ENCODE results near the gene FSD1L. TPM values are rescaled to one million over a fixed set of nuclear protein-coding genes. Genes with fewer than 3 reads are reported as not detected.

FSD1L gene
- total and polyA plus RNA-seq, 10 donors = 0.70 to 5.8 (median 4.3) TPM

DNA sequence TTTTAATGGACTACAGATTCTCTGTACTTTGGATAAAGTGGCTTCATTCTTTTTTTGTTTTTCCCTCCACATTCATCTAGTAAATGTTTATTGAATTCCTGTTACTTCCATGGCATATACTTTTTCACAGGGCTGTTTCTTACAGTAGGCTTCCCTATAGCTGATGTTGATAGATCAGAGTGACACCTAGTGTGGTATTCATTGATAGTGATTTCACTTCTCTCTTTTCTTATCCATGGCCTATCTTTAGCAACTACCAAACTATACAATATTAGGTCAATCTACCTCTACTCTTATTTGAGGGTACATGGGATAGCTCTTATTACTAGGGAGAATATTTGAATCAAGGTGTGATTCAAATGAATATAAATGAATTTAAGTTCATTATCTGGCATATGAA lies 35.8 kb downstream of the FSD1L start:
- Histone ChIP-seq H3K9me3 (no peaks in the 10 kb centered on the region), H3K4me1 (no peaks in the 10 kb centered on the region), H3K4me3 (no peak overlapping the region), H3K36me3 (no peaks in the 10 kb centered on the region), H3K27me3 (replicated peaks in 1 of 7) (no peaks in the 10 kb centered on the region), H3K27ac (no peak overlapping the region)
- DNase-seq = no peak
- TF ChIP-seq POLR2A (IDR thresholded peaks at IDR 0.05) = no peak
- TF ChIP-seq POLR2AphosphoS5 (IDR thresholded peaks at IDR 0.05) = no peak
- TF ChIP-seq, protein P1, sequence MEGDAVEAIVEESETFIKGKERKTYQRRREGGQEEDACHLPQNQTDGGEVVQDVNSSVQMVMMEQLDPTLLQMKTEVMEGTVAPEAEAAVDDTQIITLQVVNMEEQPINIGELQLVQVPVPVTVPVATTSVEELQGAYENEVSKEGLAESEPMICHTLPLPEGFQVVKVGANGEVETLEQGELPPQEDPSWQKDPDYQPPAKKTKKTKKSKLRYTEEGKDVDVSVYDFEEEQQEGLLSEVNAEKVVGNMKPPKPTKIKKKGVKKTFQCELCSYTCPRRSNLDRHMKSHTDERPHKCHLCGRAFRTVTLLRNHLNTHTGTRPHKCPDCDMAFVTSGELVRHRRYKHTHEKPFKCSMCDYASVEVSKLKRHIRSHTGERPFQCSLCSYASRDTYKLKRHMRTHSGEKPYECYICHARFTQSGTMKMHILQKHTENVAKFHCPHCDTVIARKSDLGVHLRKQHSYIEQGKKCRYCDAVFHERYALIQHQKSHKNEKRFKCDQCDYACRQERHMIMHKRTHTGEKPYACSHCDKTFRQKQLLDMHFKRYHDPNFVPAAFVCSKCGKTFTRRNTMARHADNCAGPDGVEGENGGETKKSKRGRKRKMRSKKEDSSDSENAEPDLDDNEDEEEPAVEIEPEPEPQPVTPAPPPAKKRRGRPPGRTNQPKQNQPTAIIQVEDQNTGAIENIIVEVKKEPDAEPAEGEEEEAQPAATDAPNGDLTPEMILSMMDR (IDR thresholded peaks at IDR 0.05 in 8 of 11, conservative IDR thresholded peaks at IDR 0.05 in 3 of 11) = no peak
- intact Hi-C loops (cut with DNase I; ENCODE audit: low total_unique reads) = no loop called here

DNA sequence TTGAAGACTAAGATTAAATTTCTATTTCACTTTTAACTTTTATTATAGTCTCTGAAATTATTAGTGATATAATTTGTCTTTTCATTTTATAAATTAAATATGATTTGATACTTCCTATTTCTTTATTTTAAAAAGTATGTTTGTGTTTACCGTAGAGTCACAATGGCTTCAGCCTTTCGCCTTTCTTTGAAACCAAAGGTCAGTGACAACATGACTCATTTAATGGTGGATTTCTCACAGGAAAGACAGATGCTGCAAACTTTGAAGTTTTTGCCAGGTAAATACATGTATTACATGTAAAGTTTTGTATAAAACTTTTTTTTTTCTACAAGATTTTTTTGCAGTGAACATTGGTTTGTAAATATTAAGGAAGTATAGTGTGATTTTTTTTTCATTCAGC lies 36.4 kb downstream of the FSD1L start:
- DNase-seq = no peak
- H3K27me3 ChIP-seq (replicated peaks in 1 of 7) = no peaks in the 10 kb centered on the region
- no peak overlapping the region for H3K4me3 ChIP-seq
- no peaks in the 10 kb centered on the region for H3K9me3 ChIP-seq
- intact Hi-C loops (cut with DNase I; ENCODE audit: low total_unique reads) = no loop called here
- H3K36me3 ChIP-seq = no peaks in the 10 kb centered on the region
- no peak overlapping the region for H3K27ac ChIP-seq
- TF ChIP-seq, protein P1 (IDR thresholded peaks at IDR 0.05 in 8 of 11, conservative IDR thresholded peaks at IDR 0.05 in 3 of 11) = no peak
- TF ChIP-seq POLR2AphosphoS5 (IDR thresholded peaks at IDR 0.05) = no peak
- no peak for TF ChIP-seq POLR2A (IDR thresholded peaks at IDR 0.05)
- no peaks in the 10 kb centered on the region for H3K4me1 ChIP-seq
- 91 to 97% (median 96%) methylated on average over 2 of the region's 2 CpGs for WGBS, 5 donors

DNA sequence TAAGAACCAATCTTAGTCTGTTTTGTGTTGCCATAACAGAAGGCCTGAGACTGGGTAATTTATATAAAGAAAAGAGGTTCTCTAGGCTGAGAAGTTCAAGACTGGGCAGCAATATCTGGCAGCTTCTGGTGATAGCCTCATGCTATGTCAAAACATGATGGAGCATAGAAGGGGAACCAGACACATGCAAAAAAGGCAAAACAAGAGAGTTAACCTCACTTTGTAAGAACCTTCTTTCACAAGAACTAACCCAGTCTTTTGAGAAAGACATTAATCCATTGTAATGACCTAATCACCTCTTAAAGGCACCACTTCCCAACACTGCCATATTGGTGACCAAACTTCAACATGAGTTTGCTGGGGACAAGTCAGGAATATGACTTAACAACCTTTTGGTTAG lies 37.3 kb downstream of the FSD1L start:
- intact Hi-C loops (cut with DNase I; ENCODE audit: low total_unique reads) = no loop called here

DNA sequence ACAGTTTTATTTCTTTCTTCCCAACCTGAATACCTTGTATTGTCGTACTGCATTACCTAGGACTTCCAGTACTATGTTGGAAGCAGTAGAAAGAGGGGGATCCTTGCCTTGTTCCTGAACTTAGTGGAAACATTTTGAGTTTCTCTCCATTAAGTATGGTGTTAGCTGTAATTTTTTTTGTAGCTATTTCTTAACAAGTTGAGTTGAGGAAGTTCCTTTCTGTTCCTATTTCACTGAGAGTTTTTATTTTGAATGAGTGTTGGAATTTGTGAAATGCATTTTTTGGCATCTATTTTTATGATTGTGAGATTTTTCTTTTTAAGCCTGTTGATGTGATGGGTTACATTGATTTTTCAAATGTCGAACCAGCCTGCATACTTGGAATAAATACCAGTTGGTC lies 49.0 kb downstream of the FSD1L start:
- no peak overlapping the region for H3K27ac ChIP-seq
- no peak overlapping the region for H3K4me3 ChIP-seq
- intact Hi-C loops (cut with DNase I; ENCODE audit: low total_unique reads) = no loop called here
- H3K4me1 ChIP-seq = peaks cover 0 to 28% (median 14%) of the 10 kb centered on the region in 6 donors
- no peak for TF ChIP-seq POLR2AphosphoS5 (IDR thresholded peaks at IDR 0.05)
- TF ChIP-seq POLR2A (IDR thresholded peaks at IDR 0.05) = no peak
- TF ChIP-seq, protein P1 (IDR thresholded peaks at IDR 0.05 in 8 of 11, conservative IDR thresholded peaks at IDR 0.05 in 3 of 11) = no peak
- WGBS, 5 donors = 80 to 90% (median 86%) methylated on average over 2 of the region's 2 CpGs
- no peaks in the 10 kb centered on the region for H3K9me3 ChIP-seq
- no peak for DNase-seq
- H3K27me3 ChIP-seq (replicated peaks in 1 of 7) = no peaks in the 10 kb centered on the region
- H3K36me3 ChIP-seq = no peaks in the 10 kb centered on the region

More for the DNA sequence above, 37.3 kb downstream of the FSD1L start:
- DNase-seq = no peak
- Histone ChIP-seq H3K27ac (no peak overlapping the region), H3K9me3 (no peaks in the 10 kb centered on the region), H3K4me3 (no peak overlapping the region), H3K36me3 (no peaks in the 10 kb centered on the region), H3K4me1 (no peaks in the 10 kb centered on the region), H3K27me3 (replicated peaks in 1 of 7) (no peaks in the 10 kb centered on the region)
- TF ChIP-seq POLR2AphosphoS5 (IDR thresholded peaks at IDR 0.05) = no peak
- no peak for TF ChIP-seq POLR2A (IDR thresholded peaks at IDR 0.05)
- TF ChIP-seq, protein P1 (IDR thresholded peaks at IDR 0.05 in 8 of 11, conservative IDR thresholded peaks at IDR 0.05 in 3 of 11) = no peak
